HG02852 (cell line): Measurements from ENCODE around the gene SPRED3.
"Not testable (repeated sequence)": the region's sequence is repeated elsewhere in the genome, so short reads cannot be mapped to it uniquely, and the experiment has no call there.

Source experiments
- ATAC-seq: cut with Tn5 transposase; IDR thresholded peaks from one replicate; pipeline ENCODE4 v1.9.1; 2021; ENCODE audit warnings: mild to moderate bottlenecking, moderate library complexity; ENCODE audit not compliant: unreplicated experiment

Gene SPRED3

GRCh38 chr19:38388349-38389100 is at the start of gene SPRED3:
TSS of gene SPRED3 (plus strand) at chr19:38388697. CDS start at chr19:38390303, 1,606 bp downstream.
- ATAC-seq = no peak

GRCh38 chr19:38339011-38339410 is 49.5 kb upstream of the SPRED3 start:
- not testable (repeated sequence) for ATAC-seq

GRCh38 chr19:38340927-38341326 is 47.6 kb upstream of the SPRED3 start:
- ATAC-seq = no peak

- no peak for ATAC-seq
Observed at GRCh38 chr19:38346837-38347236, 41.7 kb upstream of the SPRED3 start.

GRCh38 chr19:38350883-38351282 is 37.6 kb upstream of the SPRED3 start:
- ATAC-seq = no peak

GRCh38 chr19:38351865-38352395 is 36.6 kb upstream of the SPRED3 start:
- ATAC-seq = no peak

GRCh38 chr19:38352611-38353010 is 35.9 kb upstream of the SPRED3 start:
- ATAC-seq = no peak

- no peak for ATAC-seq
Observed at GRCh38 chr19:38355728-38356725, 32.5 kb upstream of the SPRED3 start.

- ATAC-seq = no peak
Observed at GRCh38 chr19:38358071-38358470, 30.4 kb upstream of the SPRED3 start.

GRCh38 chr19:38359242-38360021 is 29.1 kb upstream of the SPRED3 start:
- ATAC-seq = no peak

- ATAC-seq = no peak
Observed at GRCh38 chr19:38360351-38360750, 28.1 kb upstream of the SPRED3 start.

GRCh38 chr19:38360839-38361631 is 27.5 kb upstream of the SPRED3 start:
- ATAC-seq = no peak

GRCh38 chr19:38361633-38362075 is 26.8 kb upstream of the SPRED3 start:
- ATAC-seq = peak; percentile 40

- peak; percentile 47 for ATAC-seq
Observed at GRCh38 chr19:38362076-38362945, 26.2 kb upstream of the SPRED3 start.

GRCh38 chr19:38362946-38363688 is 25.4 kb upstream of the SPRED3 start:
- ATAC-seq = not testable (repeated sequence)

GRCh38 chr19:38367041-38367440 is 21.5 kb upstream of the SPRED3 start:
- ATAC-seq = no peak

- no peak for ATAC-seq
Observed at GRCh38 chr19:38369584-38369983, 18.9 kb upstream of the SPRED3 start.

- no peak for ATAC-seq
Observed at GRCh38 chr19:38370299-38370698, 18.2 kb upstream of the SPRED3 start.
